GM18520 (cell line): ENCODE results near the gene CCL5.
"Not testable (repeated sequence)": the region's sequence is repeated elsewhere in the genome, so short reads cannot be mapped to it uniquely, and the experiment has no call there.

Experiments
- ATAC-seq: cut with Tn5 transposase; IDR thresholded peaks from one replicate; pipeline ENCODE4 v1.9.1; 2021; ENCODE audit not compliant: unreplicated experiment

Gene CCL5

GRCh38 chr17:35898283-35899070 lies 18.3 kb upstream of the CCL5 start:
- no peak for ATAC-seq

GRCh38 chr17:35897772-35898171 lies 17.6 kb upstream of the CCL5 start:
- not testable (repeated sequence) for ATAC-seq

GRCh38 chr17:35895636-35896587 lies 15.8 kb upstream of the CCL5 start:
- no peak for ATAC-seq

- no peak for ATAC-seq
Observed at GRCh38 chr17:35894206-35894605, 14.0 kb upstream of the CCL5 start.

GRCh38 chr17:35893751-35894150 lies 13.6 kb upstream of the CCL5 start:
- ATAC-seq, result no peak

- ATAC-seq, result no peak
Observed at GRCh38 chr17:35892091-35893035, 12.2 kb upstream of the CCL5 start.

- no peak for ATAC-seq
Observed at GRCh38 chr17:35891269-35891668, 11.1 kb upstream of the CCL5 start.

- peak; percentile 70 for ATAC-seq
Observed at GRCh38 chr17:35890774-35891155, 10.6 kb upstream of the CCL5 start.

- no peak for ATAC-seq
Observed at GRCh38 chr17:35889818-35890773, 9.9 kb upstream of the CCL5 start.

GRCh38 chr17:35889241-35889640 lies 9.1 kb upstream of the CCL5 start:
- ATAC-seq, result no peak

- no peak for ATAC-seq
Observed at GRCh38 chr17:35878361-35878760, 1.8 kb downstream of the CCL5 start.

GRCh38 chr17:35877345-35878029 lies 2.7 kb downstream of the CCL5 start:
- no peak for ATAC-seq

- ATAC-seq, result no peak
Observed at GRCh38 chr17:35876534-35876933, 3.6 kb downstream of the CCL5 start.

GRCh38 chr17:35875800-35876139 lies 4.4 kb downstream of the CCL5 start:
- ATAC-seq, result no peak

- ATAC-seq, result no peak
Observed at GRCh38 chr17:35875072-35875799, 4.9 kb downstream of the CCL5 start.

GRCh38 chr17:35872196-35872980 lies 7.8 kb downstream of the CCL5 start:
- no peak for ATAC-seq

GRCh38 chr17:35870906-35871819 lies 9.0 kb downstream of the CCL5 start:
- no peak for ATAC-seq
